GM19099 (cell line): ENCODE results near the gene LPGAT1.

ENCODE experiments used
- POLR2A ChIP-seq: IDR thresholded peaks from 3 replicates; pipeline ENCODE4 v1.6.1; 2011; ENCODE audit warnings: low read depth; ENCODE audit not compliant: insufficient read length; ENCODE audit errors: extremely low read depth

LPGAT1 gene

DNA sequence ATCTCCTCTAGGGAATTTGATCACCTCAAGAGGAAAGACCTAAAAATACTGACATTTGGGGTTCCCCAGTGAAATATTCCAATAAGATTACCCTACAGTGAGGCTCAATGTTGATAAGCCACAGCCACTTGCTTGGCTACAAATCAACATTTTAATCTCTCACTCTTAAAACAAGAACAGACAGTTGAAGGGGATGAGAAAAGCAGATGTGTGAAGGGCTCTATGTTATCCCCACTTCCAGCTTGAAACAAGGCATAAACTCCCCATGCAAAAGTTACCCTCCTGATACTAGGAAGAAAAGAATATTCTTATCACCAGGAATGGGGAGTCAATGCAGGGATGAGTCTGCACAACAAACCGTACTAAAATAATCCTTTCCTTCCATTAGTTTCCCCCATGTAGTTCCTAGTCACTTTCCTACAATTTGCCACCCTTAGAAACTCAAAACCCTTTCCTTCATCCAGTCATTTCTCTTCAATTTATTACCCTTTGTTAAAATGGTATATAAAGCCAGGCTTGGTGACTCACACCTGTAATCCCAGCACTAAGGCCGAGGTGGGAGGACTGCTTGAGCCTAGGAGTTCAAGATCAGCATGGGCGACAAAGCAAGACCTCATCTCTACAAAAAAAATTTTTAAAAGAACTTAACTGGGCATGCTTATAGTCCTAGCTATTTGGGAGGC is 29.5 kb downstream of the LPGAT1 start:
- TF ChIP-seq POLR2A: no peak

GRCh38 chr1:211797994-211798393 is 32.6 kb downstream of the LPGAT1 start:
- TF ChIP-seq POLR2A: no peak

DNA sequence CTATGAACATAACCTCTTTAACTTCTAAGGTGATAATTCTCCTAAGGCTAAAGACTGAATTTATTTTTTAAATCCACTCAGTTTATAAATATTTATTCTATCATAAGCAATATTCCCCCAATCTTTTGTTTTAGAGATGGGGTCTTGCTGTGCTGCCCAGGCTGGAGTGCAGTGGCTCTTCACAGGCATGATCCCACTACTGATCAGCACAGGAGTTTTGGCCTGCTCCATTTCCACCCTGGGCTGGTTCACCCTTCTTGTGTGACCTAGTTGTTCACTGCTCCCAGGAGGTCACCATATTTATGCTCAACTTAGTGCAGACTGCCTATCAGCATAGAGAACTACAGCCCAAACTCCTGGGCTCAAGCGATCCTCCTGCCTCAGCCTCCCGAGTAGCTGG is 38.6 kb downstream of the LPGAT1 start:
- TF ChIP-seq POLR2A: no peak

GRCh38 chr1:211789641-211790464 is 40.7 kb downstream of the LPGAT1 start:
- no peak for TF ChIP-seq POLR2A

- no peak for TF ChIP-seq POLR2A
Measured at GRCh38 chr1:211788626-211789025, 41.9 kb downstream of the LPGAT1 start.

DNA sequence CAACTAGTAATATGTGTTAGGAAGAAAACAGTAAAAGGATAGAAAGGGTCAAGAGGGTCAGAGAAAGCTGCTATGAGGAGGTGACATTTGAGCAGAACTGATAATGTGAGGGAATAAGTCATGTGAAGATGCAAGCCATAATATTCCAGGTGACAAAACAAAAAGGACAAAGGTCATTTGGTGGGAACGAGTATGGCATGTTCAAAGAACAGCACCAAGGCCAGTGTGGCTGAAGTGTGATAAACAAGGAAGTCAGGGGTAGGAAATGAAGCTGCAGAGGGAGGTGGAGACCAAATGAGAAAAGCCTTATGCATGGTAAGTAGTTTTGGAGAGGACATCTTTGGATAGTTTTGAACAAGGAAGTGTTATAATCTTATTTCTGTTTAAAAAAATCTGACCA is 46.7 kb downstream of the LPGAT1 start:
- TF ChIP-seq POLR2A: no peak

DNA sequence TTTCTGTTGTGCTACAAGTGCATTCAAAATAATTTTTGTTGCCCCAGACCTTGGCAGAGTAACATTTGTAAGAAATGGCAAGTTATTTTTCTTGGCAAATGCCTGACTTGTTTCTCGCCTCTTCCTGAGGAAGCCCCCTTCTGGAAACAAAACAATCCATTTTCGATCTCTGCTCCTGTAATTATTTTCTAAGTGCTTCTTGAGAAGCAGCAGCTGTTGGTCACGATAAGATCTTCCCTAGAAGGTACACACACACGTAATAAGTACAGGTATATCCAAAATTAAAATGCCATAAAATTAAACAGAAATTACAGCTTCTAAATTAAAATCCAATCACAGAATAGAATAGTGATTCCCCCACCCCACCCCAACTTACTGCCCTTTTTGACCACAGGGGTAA is 47.3 kb downstream of the LPGAT1 start:
- no peak for TF ChIP-seq POLR2A

- no peak for TF ChIP-seq POLR2A
Measured at GRCh38 chr1:211781260-211781659, 49.3 kb downstream of the LPGAT1 start.

DNA sequence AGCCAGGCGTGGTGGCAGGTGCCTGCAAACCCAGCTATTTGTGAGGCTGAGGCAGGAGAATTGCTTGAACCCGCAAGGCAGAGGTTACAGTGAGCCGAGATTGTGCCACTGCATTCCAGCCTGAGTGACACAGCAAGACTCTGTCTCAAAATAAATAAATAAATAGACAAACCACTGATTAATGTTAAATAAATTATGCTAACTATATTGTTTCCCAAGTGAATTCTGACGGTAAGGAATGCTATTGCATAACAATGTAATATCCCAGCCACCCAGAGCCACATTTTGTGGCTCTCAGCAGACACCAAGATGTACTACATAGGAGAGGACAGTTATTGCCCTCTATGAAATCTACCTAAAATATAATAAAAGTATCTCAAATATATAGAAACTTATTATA is 55.4 kb downstream of the LPGAT1 start:
- TF ChIP-seq POLR2A: no peak

GRCh38 chr1:211764701-211765100 is 65.9 kb downstream of the LPGAT1 start:
- no peak for TF ChIP-seq POLR2A

- no peak for TF ChIP-seq POLR2A
Measured at GRCh38 chr1:211762206-211762605, 68.4 kb downstream of the LPGAT1 start.

GRCh38 chr1:211761400-211761799 is 69.2 kb downstream of the LPGAT1 start:
- TF ChIP-seq POLR2A: no peak

- no peak for TF ChIP-seq POLR2A
Measured at GRCh38 chr1:211756471-211757020, 74.0 kb downstream of the LPGAT1 start.

DNA sequence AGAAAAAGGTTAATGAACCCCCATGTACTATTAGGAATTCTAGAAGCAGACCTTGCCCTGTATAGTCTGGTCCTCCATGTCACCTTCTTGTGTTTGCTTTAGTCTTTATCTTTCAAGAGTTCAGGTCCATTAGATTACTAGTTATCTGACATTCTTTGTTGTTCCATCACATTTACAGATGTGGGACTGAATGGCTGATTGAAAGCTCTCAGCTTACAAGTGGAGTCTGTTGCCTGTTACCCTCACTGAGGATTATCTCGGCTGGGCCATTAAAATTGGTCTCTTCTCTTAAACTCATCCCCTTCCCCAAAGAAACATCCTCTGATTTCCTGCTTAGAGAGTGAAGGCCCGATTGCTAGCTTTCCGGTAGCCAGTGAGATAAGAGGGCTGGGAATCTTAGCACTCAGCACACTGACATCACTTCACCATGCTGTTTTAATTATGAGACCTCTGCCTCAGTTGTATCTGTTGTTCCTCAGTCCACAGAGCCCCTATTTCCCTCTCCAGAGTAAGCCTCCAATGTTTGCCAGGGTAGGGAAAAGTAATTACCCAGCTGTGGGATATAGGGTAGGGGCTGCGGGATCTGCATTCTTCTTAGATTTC is 76.8 kb downstream of the LPGAT1 start:
- TF ChIP-seq POLR2A: no peak

DNA sequence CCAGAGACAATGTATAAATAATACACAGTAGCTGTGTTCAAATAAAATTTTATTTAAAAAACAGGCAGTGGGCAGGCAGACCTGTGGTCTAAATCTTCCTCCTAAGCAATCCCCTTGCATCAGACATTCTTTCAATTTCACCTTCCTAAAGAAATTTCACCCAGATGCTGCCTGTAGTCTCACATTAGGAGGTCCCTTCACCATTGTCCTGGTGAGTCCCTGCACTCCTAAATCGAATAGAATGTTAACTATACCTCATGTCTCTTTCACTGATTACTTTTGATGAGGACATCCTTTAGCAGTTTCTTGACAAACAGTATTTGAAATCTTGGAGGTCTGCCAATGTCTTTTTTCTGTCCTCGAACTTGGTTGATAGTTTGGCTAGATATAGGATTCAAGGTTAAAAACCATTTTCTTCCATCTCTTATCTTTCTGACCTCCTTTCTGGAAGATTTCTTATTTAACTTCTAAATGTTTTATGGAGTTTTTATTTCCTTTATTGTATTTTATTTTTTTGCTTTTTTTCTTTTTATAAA is 77.5 kb downstream of the LPGAT1 start:
- TF ChIP-seq POLR2A: no peak
